Kidney epithelial cell (primary cell): ENCODE data around the gene ADCK1. TPM values are rescaled to one million over a fixed set of nuclear protein-coding genes. Genes with fewer than 3 reads are reported as not detected.
A peak's percentile ranks its signal among the peaks of the same experiment; 100 is the strongest.

Source experiments
- DNase-seq: peaks from one replicate; pipeline ENCODE4 v3.0.0-alpha.2; 2010; ENCODE audit warnings: low read depth
- H3K27me3 ChIP-seq: 2 replicates; pipeline ENCODE4 v1.6.0; 2011; ENCODE audit warnings: low read length; ENCODE audit not compliant: control insufficient read depth, insufficient read depth
- H3K36me3 ChIP-seq: 2 replicates; pipeline ENCODE4 v1.5.1; 2011; ENCODE audit warnings: low read length; ENCODE audit not compliant: control insufficient read depth, insufficient read depth
- H3K4me3 ChIP-seq: 2 replicates; pipeline ENCODE4 v1.5.1; 2011; ENCODE audit warnings: low read depth, mild to moderate bottlenecking, control low read depth, low read length
- total RNA-seq: library from RNA; depleted of rRNA; stranded (reverse); fragments of >200 nt; gene quantifications from 2 replicates; pipeline ENCODE4 v1.2.3, GENCODE V29; 2015
- TF ChIP-seq, protein P1 (sequence below): IDR thresholded peaks from 2 replicates; pipeline ENCODE4 v1.5.1; 2011; ENCODE audit warnings: mild to moderate bottlenecking, moderate library complexity, low read length, control low read depth, inconsistent platforms; ENCODE audit not compliant: insufficient read depth, poor library complexity, severe bottlenecking

ADCK1 gene
- total RNA-seq, 1 donor from 2014 or later, result 9.3 TPM

GRCh38 chr14:77843195-77843594 is 43.3 kb downstream of the ADCK1 start:
- TF ChIP-seq, protein P1, sequence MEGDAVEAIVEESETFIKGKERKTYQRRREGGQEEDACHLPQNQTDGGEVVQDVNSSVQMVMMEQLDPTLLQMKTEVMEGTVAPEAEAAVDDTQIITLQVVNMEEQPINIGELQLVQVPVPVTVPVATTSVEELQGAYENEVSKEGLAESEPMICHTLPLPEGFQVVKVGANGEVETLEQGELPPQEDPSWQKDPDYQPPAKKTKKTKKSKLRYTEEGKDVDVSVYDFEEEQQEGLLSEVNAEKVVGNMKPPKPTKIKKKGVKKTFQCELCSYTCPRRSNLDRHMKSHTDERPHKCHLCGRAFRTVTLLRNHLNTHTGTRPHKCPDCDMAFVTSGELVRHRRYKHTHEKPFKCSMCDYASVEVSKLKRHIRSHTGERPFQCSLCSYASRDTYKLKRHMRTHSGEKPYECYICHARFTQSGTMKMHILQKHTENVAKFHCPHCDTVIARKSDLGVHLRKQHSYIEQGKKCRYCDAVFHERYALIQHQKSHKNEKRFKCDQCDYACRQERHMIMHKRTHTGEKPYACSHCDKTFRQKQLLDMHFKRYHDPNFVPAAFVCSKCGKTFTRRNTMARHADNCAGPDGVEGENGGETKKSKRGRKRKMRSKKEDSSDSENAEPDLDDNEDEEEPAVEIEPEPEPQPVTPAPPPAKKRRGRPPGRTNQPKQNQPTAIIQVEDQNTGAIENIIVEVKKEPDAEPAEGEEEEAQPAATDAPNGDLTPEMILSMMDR, result no peak

DNA sequence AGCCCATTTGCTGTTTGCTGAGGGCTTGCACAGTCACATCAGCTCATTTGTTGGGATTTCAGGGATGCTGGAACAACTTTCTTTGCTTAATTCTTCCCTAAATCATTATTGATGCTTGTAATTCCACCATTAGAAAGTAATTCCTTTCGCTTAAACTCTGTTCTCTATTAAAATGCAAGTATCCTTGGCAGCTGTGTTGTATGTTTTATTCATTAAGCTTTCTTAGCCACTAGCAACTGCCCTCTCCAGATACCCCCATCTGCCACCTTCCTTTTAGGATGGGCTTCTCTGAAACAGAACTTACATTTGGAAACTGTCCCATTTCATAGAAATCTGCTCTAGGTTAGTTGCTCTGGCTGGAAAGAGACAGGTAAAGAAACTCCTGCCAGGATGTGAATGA is 43.7 kb downstream of the ADCK1 start:
- H3K4me3 ChIP-seq, result no peak overlapping the region
- H3K27me3 ChIP-seq, result no peaks in the 10 kb centered on the region
- DNase-seq, result no peak
- TF ChIP-seq, protein P1, result no peak
- no peaks in the 10 kb centered on the region for H3K36me3 ChIP-seq

More at GRCh38 chr14:77843195-77843594, 43.3 kb downstream of the ADCK1 start:
- H3K27me3 ChIP-seq, result no peaks in the 10 kb centered on the region
- no peaks in the 10 kb centered on the region for H3K36me3 ChIP-seq
- H3K4me3 ChIP-seq, result no peak overlapping the region
- DNase-seq, result no peak

GRCh38 chr14:77844802-77845201 is 44.9 kb downstream of the ADCK1 start:
- TF ChIP-seq, protein P1, result no peak
- no peak for DNase-seq
- no peak overlapping the region for H3K4me3 ChIP-seq
- H3K36me3 ChIP-seq, result no peaks in the 10 kb centered on the region
- no peaks in the 10 kb centered on the region for H3K27me3 ChIP-seq

- Histone ChIP-seq H3K36me3 (no peaks in the 10 kb centered on the region), H3K27me3 (no peaks in the 10 kb centered on the region), H3K4me3 (no peak overlapping the region)
- DNase-seq, result peak; percentile 31
- TF ChIP-seq, protein P1, result no peak
Observed at GRCh38 chr14:77848031-77848430, 48.1 kb downstream of the ADCK1 start.

- Histone ChIP-seq H3K36me3 (no peaks in the 10 kb centered on the region), H3K27me3 (no peaks in the 10 kb centered on the region), H3K4me3 (no peak overlapping the region)
- TF ChIP-seq, protein P1, result no peak
- DNase-seq, result no peak
Observed at GRCh38 chr14:77849711-77850110, 49.8 kb downstream of the ADCK1 start.

DNA sequence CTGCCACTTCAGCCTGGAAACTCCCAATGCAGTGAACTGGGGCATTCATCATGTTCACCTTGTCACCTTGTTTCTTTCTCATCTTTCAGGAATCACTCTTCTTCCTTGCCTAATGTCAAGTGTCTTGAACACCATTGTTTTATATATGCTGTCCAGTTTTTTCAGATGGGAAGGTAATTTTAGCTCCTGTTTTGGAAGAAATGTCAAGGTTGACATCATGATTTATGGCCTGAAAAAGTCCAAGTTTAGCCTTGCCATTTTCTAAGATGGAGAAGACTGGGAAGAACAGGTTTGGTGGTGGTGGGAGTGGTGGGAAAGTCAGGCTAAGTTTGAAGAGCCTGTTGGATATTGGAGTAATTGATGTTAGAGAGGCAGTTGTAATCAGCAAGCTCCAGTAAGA is 54.0 kb downstream of the ADCK1 start:
- Histone ChIP-seq H3K36me3 (no peaks in the 10 kb centered on the region), H3K27me3 (no peaks in the 10 kb centered on the region), H3K4me3 (no peak overlapping the region)
- no peak for DNase-seq
- TF ChIP-seq, protein P1, result no peak
